Measurements from ENCODE around the gene CEP41.

GRCh38 chr7:130362251-130362816 is 78.5 kb downstream of the CEP41 start:
- no peak for TF ChIP-seq CTCF (IDR thresholded peaks at IDR 0.05)
- no peak for TF ChIP-seq POLR2A (IDR thresholded peaks at IDR 0.05)
